BLaER1 treated with 17β-estradiol and CSF1 and Interleukin-3, amounts not matched to agents 10 nM and 100 nM (cell line): ENCODE results near the gene C9orf85.
"Not testable (repeated sequence)": the region's sequence is repeated elsewhere in the genome, so short reads cannot be mapped to it uniquely, and the experiment has no call there.

Experiments
- H3K27ac ChIP-seq, 11 experiments: shearing (Covaris generic); formaldehyde crosslinking; 2 replicates each; pipeline ENCODE4 v1.8.1; 2022
- H3K27me3 ChIP-seq, 11 experiments: shearing (Covaris generic); formaldehyde crosslinking; 2 replicates each; pipeline ENCODE4 v1.8.1; 2022
- H3K36me3 ChIP-seq, 11 experiments: shearing (Covaris generic); formaldehyde crosslinking; 2 replicates each; pipeline ENCODE4 v1.8.1; 2022
- H3K4me1 ChIP-seq, 10 experiments: shearing (Covaris generic); formaldehyde crosslinking; 2 replicates each; pipeline ENCODE4 v1.8.1; 2022
- H3K4me2 ChIP-seq, 11 experiments: shearing (Covaris generic); formaldehyde crosslinking; 2 replicates each; pipeline ENCODE4 v1.8.1; 2022
- H3K4me3 ChIP-seq, 10 experiments: shearing (Covaris generic); formaldehyde crosslinking; 2 replicates each; pipeline ENCODE4 v1.8.1; 2022
- H3K9ac ChIP-seq, 11 experiments: shearing (Covaris generic); formaldehyde crosslinking; 2 replicates each; pipeline ENCODE4 v1.8.1; 2022
- H3K9me3 ChIP-seq, 11 experiments: shearing (Covaris generic); formaldehyde crosslinking; replicated peaks in 1 of 11; 2 replicates each; pipeline ENCODE4 v1.8.1; 2022
- H4K20me1 ChIP-seq, 11 experiments: shearing (Covaris generic); formaldehyde crosslinking; 2 replicates each; pipeline ENCODE4 v1.8.1; 2022
- Cebpa-rat ChIP-seq, 11 experiments: shearing (Covaris generic); IDR thresholded peaks; 2 replicates each; pipeline ENCODE4 v1.8.1; 2022

The C9orf85 gene

GRCh38 chr9:71984831-71985281, 73.4 kb downstream of the C9orf85 start:
- H3K9me3 ChIP-seq = peaks cover 0 to 8% (median 0%) of the 10 kb centered on the region in 11 experiments; a peak in 1 of 22 replicates
- H3K4me2 ChIP-seq = no peak overlapping the region
- H3K36me3 ChIP-seq = peaks cover 0 to 24% (median 13%) of the 10 kb centered on the region in 11 experiments; a peak in 10 of 22 replicates
- no peaks in the 10 kb centered on the region for H3K27me3 ChIP-seq
- H3K9ac ChIP-seq = no peak overlapping the region
- H4K20me1 ChIP-seq = no peaks in the 10 kb centered on the region
- H3K4me1 ChIP-seq = peaks cover 12 to 28% (median 19%) of the 10 kb centered on the region in 10 experiments; a peak in 19 of 20 replicates
- no peak for TF ChIP-seq Cebpa-rat (IDR thresholded peaks at IDR 0.05)
- peak overlapping the region in 1 of 11 experiments; percentile 5; a peak in 1 of 22 replicates for H3K27ac ChIP-seq
- H3K4me3 ChIP-seq = no peak overlapping the region

- Histone ChIP-seq H4K20me1 (no peaks in the 10 kb centered on the region), H3K4me1 (peaks cover 7 to 27% (median 17%) of the 10 kb centered on the region in 10 experiments; a peak in 19 of 20 replicates), H3K9me3 (peaks cover 0 to 8% (median 0%) of the 10 kb centered on the region in 11 experiments; a peak in 1 of 22 replicates), H3K27ac (no peak overlapping the region), H3K9ac (no peak overlapping the region), H3K4me2 (no peak overlapping the region), H3K4me3 (no peak overlapping the region), H3K36me3 (peaks cover 0 to 24% (median 13%) of the 10 kb centered on the region in 11 experiments; a peak in 10 of 22 replicates), H3K27me3 (no peaks in the 10 kb centered on the region)
- TF ChIP-seq Cebpa-rat (IDR thresholded peaks at IDR 0.05) = no peak
These were observed 74.0 kb downstream of the C9orf85 start for GRCh38 chr9:71985297-71985911.

DNA sequence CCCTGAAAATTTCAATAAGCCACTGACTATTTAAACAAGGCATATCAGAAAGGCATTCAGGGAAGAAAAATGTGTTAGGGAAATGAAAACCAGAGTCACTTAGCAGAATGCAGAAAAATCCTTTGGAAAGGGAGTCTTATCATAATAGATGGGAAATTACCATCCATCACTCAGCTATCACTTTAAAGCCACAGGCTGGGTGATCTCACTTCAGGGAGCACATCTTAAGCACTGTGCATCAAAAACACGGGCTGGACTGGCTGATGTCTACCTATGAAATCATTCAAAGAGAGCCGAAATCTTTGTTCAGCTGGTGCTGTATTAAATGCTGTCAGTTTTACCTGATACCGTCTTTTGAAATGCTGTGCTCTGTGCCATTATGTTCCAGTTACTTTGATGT, 75.5 kb downstream of the C9orf85 start:
- Histone ChIP-seq H4K20me1 (no peaks in the 10 kb centered on the region), H3K27me3 (no peaks in the 10 kb centered on the region), H3K4me2 (no peak overlapping the region), H3K9me3 (peaks cover 0 to 8% (median 0%) of the 10 kb centered on the region in 11 experiments; a peak in 1 of 22 replicates), H3K4me3 (no peak overlapping the region), H3K36me3 (peaks cover 0 to 24% (median 13%) of the 10 kb centered on the region in 11 experiments; a peak in 10 of 22 replicates), H3K4me1 (peaks cover 0 to 19% (median 9%) of the 10 kb centered on the region in 10 experiments; a peak in 12 of 20 replicates), H3K9ac (no peak overlapping the region), H3K27ac (no peak overlapping the region)
- TF ChIP-seq Cebpa-rat (IDR thresholded peaks at IDR 0.05) = no peak

DNA sequence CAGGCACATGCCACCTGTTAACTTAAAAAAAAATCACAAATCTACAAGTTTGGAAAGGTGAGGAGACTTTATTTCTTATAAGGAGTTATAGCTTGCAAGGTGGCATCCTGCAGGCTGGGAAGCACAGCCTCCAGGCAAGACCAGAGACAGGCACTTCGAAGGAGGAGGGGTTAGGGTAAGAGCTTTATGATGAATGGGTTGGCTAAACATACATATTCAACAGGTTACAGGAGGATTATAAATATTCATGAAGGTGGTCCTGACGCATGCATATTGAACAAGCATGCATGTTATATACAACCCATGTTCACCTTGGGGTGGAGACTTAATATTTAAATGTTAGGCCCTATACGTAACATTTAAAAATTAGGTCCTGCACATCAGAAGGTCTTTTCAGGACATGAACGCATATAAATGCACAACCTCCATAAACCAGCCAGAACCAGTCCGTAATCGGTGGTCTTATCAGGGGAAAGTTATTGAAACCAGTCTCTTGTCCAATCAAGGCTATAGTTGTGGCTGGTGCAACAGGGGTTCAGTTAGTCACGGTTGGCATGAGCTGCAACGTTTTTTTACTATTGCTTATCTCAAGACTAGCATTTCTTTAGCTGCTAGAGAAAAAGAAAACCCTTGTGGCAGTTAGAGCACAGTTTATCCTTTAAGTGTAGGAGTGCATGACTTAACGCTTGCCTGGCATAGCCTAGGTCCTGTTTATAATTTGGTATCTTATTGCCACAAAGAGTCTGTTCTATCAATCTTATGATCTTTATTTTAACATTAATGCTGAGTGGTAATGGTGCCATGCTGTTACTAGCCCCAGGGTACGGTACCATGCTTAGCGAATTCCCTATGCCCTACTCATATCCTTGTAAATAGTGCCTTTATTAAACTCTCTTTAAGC, 76.3 kb downstream of the C9orf85 start:
- H3K27me3 ChIP-seq = no peaks in the 10 kb centered on the region
- TF ChIP-seq Cebpa-rat (IDR thresholded peaks at IDR 0.05) = no peak
- H3K9me3 ChIP-seq = peaks cover 0 to 4% (median 0%) of the 10 kb centered on the region in 11 experiments; a peak in 1 of 22 replicates
- no peak overlapping the region for H3K27ac ChIP-seq
- H4K20me1 ChIP-seq = no peaks in the 10 kb centered on the region
- H3K4me1 ChIP-seq = peaks cover 0 to 18% (median 9%) of the 10 kb centered on the region in 10 experiments; a peak in 12 of 20 replicates
- no peak overlapping the region for H3K9ac ChIP-seq
- H3K4me3 ChIP-seq = no peak overlapping the region
- no peak overlapping the region for H3K4me2 ChIP-seq
- H3K36me3 ChIP-seq = peaks cover 0 to 19% (median 9%) of the 10 kb centered on the region in 11 experiments; a peak in 10 of 22 replicates

DNA sequence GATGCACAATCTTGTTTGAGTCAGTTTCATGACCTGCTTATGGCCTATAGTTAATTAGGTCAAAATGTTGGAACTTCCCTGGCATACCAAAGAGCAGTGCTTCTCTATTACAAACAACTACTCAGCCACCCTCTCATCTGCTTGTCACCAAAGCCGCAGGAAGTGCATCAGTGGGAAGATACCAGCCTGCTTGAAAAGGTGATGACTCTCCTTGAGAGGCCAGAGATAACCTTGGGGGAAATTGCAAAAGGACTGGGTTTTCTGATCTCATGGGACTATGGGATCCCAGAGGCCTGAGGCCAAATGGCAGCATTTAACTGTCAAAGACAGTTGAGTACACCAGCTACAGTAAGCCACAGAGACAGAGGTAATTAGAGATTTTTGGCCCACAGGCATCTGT, 79.0 kb downstream of the C9orf85 start:
- no peaks in the 10 kb centered on the region for H3K36me3 ChIP-seq
- H3K27ac ChIP-seq = peak overlapping the region in 2 of 11 experiments; percentile 3 to 10; a peak in 1 of 22 replicates
- H4K20me1 ChIP-seq = no peaks in the 10 kb centered on the region
- peaks cover 0 to 12% (median 0%) of the 10 kb centered on the region in 11 experiments; a peak in 1 of 22 replicates for H3K9me3 ChIP-seq
- no peak overlapping the region for H3K4me3 ChIP-seq
- H3K27me3 ChIP-seq = no peaks in the 10 kb centered on the region
- peak overlapping the region in 8 of 11 experiments; percentile 28 to 54 (median 42); a peak in 13 of 22 replicates for H3K4me2 ChIP-seq
- H3K4me1 ChIP-seq = peaks cover 0 to 13% (median 9%) of the 10 kb centered on the region in 10 experiments; a peak in 12 of 20 replicates
- TF ChIP-seq Cebpa-rat (IDR thresholded peaks at IDR 0.05) = no peak
- no peak overlapping the region for H3K9ac ChIP-seq

DNA sequence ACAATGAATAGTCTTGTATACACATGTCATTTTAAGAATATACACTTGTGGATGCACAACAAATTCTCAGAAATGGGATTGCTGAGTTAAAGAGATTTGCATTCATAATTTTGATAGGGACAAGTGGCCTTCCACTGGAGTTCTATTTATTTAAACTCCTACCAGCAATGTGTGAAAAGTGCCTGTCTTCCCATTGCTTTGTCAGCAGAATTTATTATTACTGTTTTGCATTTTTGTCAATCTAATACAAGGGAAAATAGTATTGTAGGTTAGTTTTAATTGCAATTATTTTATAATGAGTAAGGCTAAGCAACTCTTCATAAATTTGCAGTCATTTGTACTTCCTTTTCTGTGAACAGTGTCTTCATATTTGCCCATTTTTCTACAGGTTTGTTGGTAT, 94.0 kb downstream of the C9orf85 start:
- Histone ChIP-seq H3K9me3 (peaks cover 11 to 24% (median 16%) of the 10 kb centered on the region in 11 experiments), H3K27me3 (no peaks in the 10 kb centered on the region), H3K4me2 (no peak overlapping the region), H3K27ac (no peak overlapping the region), H3K4me1 (peaks cover 0 to 7% (median 0%) of the 10 kb centered on the region in 10 experiments; a peak in 4 of 20 replicates), H3K4me3 (no peak overlapping the region), H3K36me3 (peaks cover 0 to 3% (median 0%) of the 10 kb centered on the region in 11 experiments; a peak in 1 of 22 replicates), H4K20me1 (no peaks in the 10 kb centered on the region), H3K9ac (no peak overlapping the region)
- TF ChIP-seq Cebpa-rat (IDR thresholded peaks at IDR 0.05) = no peak

GRCh38 chr9:72006501-72006900, 95.1 kb downstream of the C9orf85 start:
- TF ChIP-seq Cebpa-rat (IDR thresholded peaks at IDR 0.05) = no peak
- H3K9ac ChIP-seq = no peak overlapping the region
- H3K27me3 ChIP-seq = no peaks in the 10 kb centered on the region
- H4K20me1 ChIP-seq = no peaks in the 10 kb centered on the region
- H3K4me3 ChIP-seq = no peak overlapping the region
- H3K4me2 ChIP-seq = no peak overlapping the region; a peak in 1 of 22 replicates
- H3K9me3 ChIP-seq = peaks cover under 1 to 14% (median 6%) of the 10 kb centered on the region in 11 experiments; a peak in 19 of 22 replicates
- H3K27ac ChIP-seq = no peak overlapping the region
- peaks cover 0 to 7% (median 0%) of the 10 kb centered on the region in 10 experiments; a peak in 4 of 20 replicates for H3K4me1 ChIP-seq
- H3K36me3 ChIP-seq = no peaks in the 10 kb centered on the region

GRCh38 chr9:72007726-72008125, 96.3 kb downstream of the C9orf85 start:
- not testable (repeated sequence) for H3K4me3 ChIP-seq, H3K4me1 ChIP-seq, H3K27me3 ChIP-seq, H3K9me3 ChIP-seq, H3K9ac ChIP-seq, H3K27ac ChIP-seq, H4K20me1 ChIP-seq, H3K4me2 ChIP-seq, H3K36me3 ChIP-seq

DNA sequence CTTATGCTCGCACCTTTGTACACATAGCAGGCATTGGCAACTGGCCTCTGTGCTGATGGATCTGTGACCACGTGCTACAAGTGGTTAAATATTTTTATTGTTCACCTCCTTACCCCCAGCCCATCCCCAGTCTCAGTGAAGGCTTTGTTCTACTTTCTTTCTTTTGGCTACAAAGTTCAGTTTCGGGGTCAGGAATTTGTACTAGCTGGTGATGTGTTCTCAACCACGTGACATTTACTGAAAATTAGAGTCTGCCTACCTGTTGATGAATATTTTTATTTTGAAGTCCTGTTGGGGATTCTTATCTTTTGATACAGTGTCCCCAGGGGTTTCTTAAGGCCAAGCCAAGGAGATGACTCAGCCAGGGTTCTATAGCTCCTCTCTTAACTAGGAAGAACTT, 101.2 kb downstream of the C9orf85 start:
- no peak for TF ChIP-seq Cebpa-rat (IDR thresholded peaks at IDR 0.05)
- H3K9me3 ChIP-seq = no peaks in the 10 kb centered on the region
- H3K4me3 ChIP-seq = no peak overlapping the region
- no peaks in the 10 kb centered on the region for H4K20me1 ChIP-seq
- peaks cover 9 to 13% (median 11%) of the 10 kb centered on the region in 10 experiments; a peak in 18 of 20 replicates for H3K4me1 ChIP-seq
- H3K4me2 ChIP-seq = peak overlapping the region in 1 of 11 experiments; percentile 14; a peak in 2 of 22 replicates
- H3K27me3 ChIP-seq = no peaks in the 10 kb centered on the region
- no peak overlapping the region for H3K9ac ChIP-seq
- H3K27ac ChIP-seq = no peak overlapping the region
- no peaks in the 10 kb centered on the region for H3K36me3 ChIP-seq
